Measurements from ENCODE around the gene CARD9. TPM values are rescaled to one million over a fixed set of nuclear protein-coding genes. Genes with fewer than 3 reads are reported as not detected.

The CARD9 gene
- total and polyA plus RNA-seq, 2 of the 8 experiments (the other 6 are each of a cell fraction or from before 2014, with no cell fraction given), result 0.15 to 1.1 TPM

GRCh38 chr9:136385015-136385414 is 11.5 kb upstream of the CARD9 start:
- H3K56ac ChIP-seq (replicated peaks; ENCODE audit: insufficient read length, low read depth, low read length), result no peak overlapping the region
- H3K4me3 ChIP-seq (ENCODE audit: extremely low read depth in 1 of 4, insufficient read depth in 2 of 4, low read depth in 3 of 4, low read length in 4 of 4), result no peak overlapping the region
- peaks cover 4 to 18% of the 10 kb centered on the region in 2 experiments for H4K20me1 ChIP-seq (replicated peaks in 1 of 2; ENCODE audit: control insufficient read depth in 1 of 2, insufficient read depth in 2 of 2, low read length in 2 of 2)
- H3K27ac ChIP-seq (ENCODE audit: low read depth, low read length), result no peak overlapping the region
- ChIA-PET POLR2A (ENCODE audit: partially characterized antibody) (interaction anchor here (1.1 to 14.0 kb wide), 5 partner anchors 12 to 43 kb away, joined by 3 to 139 read pairs (median 5); partner anchors contain the start of genes CARD9 and SNAPC4), CTCF (ENCODE audit: partially characterized antibody) (interaction anchor here (0.6 to 4.7 kb wide), 7 partner anchors 11 to 890 kb away, joined by 3 to 26 read pairs (median 4); partner anchors contain the start of gene SNAPC4)
- no peak overlapping the region for H4K5ac ChIP-seq (ENCODE audit: insufficient read length, low read depth, low read length)
- WGBS, 2 experiments (ENCODE audit: extremely low coverage in 1 of 2, insufficient coverage in 1 of 2, insufficient read length in 1 of 2, insufficient replicate concordance in 2 of 2, low coverage in 1 of 2, low lambda C conversion rate in 2 of 2, missing lambda C conversion rate in 1 of 2), result 95% methylated on average over 11 of the region's 11 CpGs; no CpG with 5 or more reads in 1 of the 2 experiments
- no peak overlapping the region for H4K8ac ChIP-seq (ENCODE audit: extremely low read depth, insufficient read depth, low read length)
- H2AFZ ChIP-seq (ENCODE audit: low read length), result no peak overlapping the region
- H3K79me1 ChIP-seq (ENCODE audit: low read depth, low read length), result no peaks in the 10 kb centered on the region; the same call in 1 of the 2 replicates
- H3K4me2 ChIP-seq (ENCODE audit: insufficient read depth in 1 of 2, low read depth in 2 of 2, low read length in 2 of 2), result no peak overlapping the region
- H3K9ac ChIP-seq (replicated peaks in 1 of 4; ENCODE audit: extremely low read depth in 1 of 4, low read depth in 3 of 4, low read length in 3 of 4), result no peak overlapping the region
- peaks cover 17 to 72% (median 56%) of the 10 kb centered on the region in 4 experiments for H3K36me3 ChIP-seq (ENCODE audit: control insufficient read depth in 2 of 4, insufficient read depth in 4 of 4, low read length in 3 of 4)
- H3K4me1 ChIP-seq (replicated peaks in 1 of 4; ENCODE audit: control insufficient read depth in 3 of 4, insufficient read depth in 4 of 4, low read length in 3 of 4), result no peaks in the 10 kb centered on the region
- FAIRE-seq (no peak), DNase-seq (ENCODE audit: low read depth in 1 of 2, low spot score in 2 of 2) (no peak)
- no peaks in the 10 kb centered on the region for H3K27me3 ChIP-seq (replicated peaks in 1 of 4; ENCODE audit: control insufficient read depth in 3 of 4, extremely low read depth in 1 of 4, insufficient read depth in 3 of 4, low read length in 3 of 4)
- H2BK120ac ChIP-seq (replicated peaks; ENCODE audit: low read depth, low read length), result no peak overlapping the region
- no peak overlapping the region for H2BK12ac ChIP-seq (ENCODE audit: low read depth, low read length)
- H2BK20ac ChIP-seq (ENCODE audit: low read length), result no peak overlapping the region
- H2AK5ac ChIP-seq (ENCODE audit: low read depth, low read length), result no peak overlapping the region
- H3K79me2 ChIP-seq (ENCODE audit: control insufficient read depth in 1 of 2, insufficient read depth in 2 of 2, low read length in 2 of 2), result no peaks in the 10 kb centered on the region
- no peak overlapping the region for H2BK5ac ChIP-seq (ENCODE audit: low read depth, low read length)
- no peaks in the 10 kb centered on the region for H3K23me2 ChIP-seq (ENCODE audit: low read depth, low read length)
- no peak overlapping the region for H2BK15ac ChIP-seq (ENCODE audit: low read length)
- no peak overlapping the region for H4K91ac ChIP-seq (replicated peaks; ENCODE audit: insufficient read length, low read length)
- no peak overlapping the region for H3K18ac ChIP-seq (ENCODE audit: extremely low read depth, low read length)
- no peaks in the 10 kb centered on the region for H3K9me3 ChIP-seq (ENCODE audit: insufficient read depth in 2 of 2, low read depth in 1 of 2, low read length in 1 of 2)
- H3K14ac ChIP-seq (ENCODE audit: insufficient read length), result no peak overlapping the region
- no peak overlapping the region for H3K23ac ChIP-seq (ENCODE audit: insufficient read length)
- no peak overlapping the region for H3K4ac ChIP-seq (replicated peaks; ENCODE audit: insufficient read length, low read depth, low read length)
- no peak for TF ChIP-seq ATF2 (IDR thresholded peaks at IDR 0.05; ENCODE audit: low read length)
